K562 (cell line): Measurements from ENCODE around the gene SPG21. TPM values are rescaled to one million over a fixed set of nuclear protein-coding genes. Genes with fewer than 3 reads are reported as not detected.

Experiments
- polyA plus RNA-seq, 8 experiments: library from polyadenylated mRNA; depleted of rRNA in 4 of 8; stranded (reverse) in 5 of 8; unstranded in 3 of 8; fragments of >200 nt; fragmentation: Nextera tagmentation in 2 of 8; fragmentation: Illumina TruSeq in 1 of 8; extraction: Ambion mirVana in 2 of 8; extraction: Trizol in 1 of 8; gene quantifications; 2 replicates each; pipeline versions ENCODE4 v1.2.1 to v1.2.3, GENCODE V29; 2011 to 2014; ENCODE audit warnings: inconsistent platforms in 1 of 8, missing spikeins in 1 of 8
- total RNA-seq, 7 experiments: library from RNA; depleted of rRNA in 6 of 7; stranded (reverse); fragments of >200 nt in 6 of 7; fragmentation: Illumina TruSeq in 2 of 7; extraction: Trizol in 2 of 7; gene quantifications; 2 replicates each; pipeline versions ENCODE4 v1.2.1 to v1.2.3, GENCODE V29; 2011 to 2021; ENCODE audit warnings: low replicate concordance in 1 of 7

SPG21 gene
- total and polyA plus RNA-seq, 9 of the 15 experiments (the other 6 are each of a cell fraction or from before 2014, with no cell fraction given) = 22.8 to 98.8 (median 65.1) TPM

Other genes starting within 250 kb of the SPG21 start
Only the 7 nearest of the 12 such genes appear.
- gene ANKDD1A, start 78.0 kb downstream of the SPG21 start, total RNA-seq (2014; rRNA removed) = 0.27 and 0.33 TPM in 2 replicates
- gene ANKDD1A, start 78.0 kb downstream of the SPG21 start, total RNA-seq (2014; rRNA removed; fragmentation: Illumina TruSeq; extraction: Trizol) = 0.44 and 0.48 TPM in 2 replicates
- gene ANKDD1A, start 78.0 kb downstream of the SPG21 start, total RNA-seq (2015; rRNA removed; fragmentation: Illumina TruSeq; extraction: Trizol) = 0.41 and 0.43 TPM in 2 replicates
- gene ANKDD1A, start 78.0 kb downstream of the SPG21 start, total RNA-seq (2021) = 0.49 and 0.80 TPM in 2 replicates
- gene ANKDD1A, start 78.0 kb downstream of the SPG21 start, polyA plus RNA-seq (2011; rRNA removed) = 0.70 and 1.7 TPM in 2 replicates
- 0.34 and 0.60 TPM in 2 replicates for gene ANKDD1A, start 78.0 kb downstream of the SPG21 start, polyA plus RNA-seq (2014; fragmentation: Illumina TruSeq; extraction: Trizol)
- under 1 TPM; 0.08 to 0.32 TPM for gene ANKDD1A, start 78.0 kb downstream of the SPG21 start, polyA plus RNA-seq (2014; fragmentation: Nextera tagmentation; extraction: Ambion mirVana)
- gene ANKDD1A, start 78.0 kb downstream of the SPG21 start, polyA plus RNA-seq (2014; rRNA removed) = 0.54 and 1.4 TPM in 2 replicates
- gene MTFMT, start 39.7 kb upstream of the SPG21 start, total RNA-seq (2014; rRNA removed) = 18.6 and 31.1 TPM in 2 replicates
- 18.2 and 19.6 TPM in 2 replicates for gene MTFMT, start 39.7 kb upstream of the SPG21 start, total RNA-seq (2014; rRNA removed; fragmentation: Illumina TruSeq; extraction: Trizol)
- 13.7 and 14.1 TPM in 2 replicates for gene MTFMT, start 39.7 kb upstream of the SPG21 start, total RNA-seq (2015; rRNA removed; fragmentation: Illumina TruSeq; extraction: Trizol)
- 17.3 and 17.6 TPM in 2 replicates for gene MTFMT, start 39.7 kb upstream of the SPG21 start, total RNA-seq (2021)
- 16.4 and 16.7 TPM in 2 replicates for gene MTFMT, start 39.7 kb upstream of the SPG21 start, polyA plus RNA-seq (2011; rRNA removed)
- 14.8 and 16.2 TPM in 2 replicates for gene MTFMT, start 39.7 kb upstream of the SPG21 start, polyA plus RNA-seq (2014; fragmentation: Illumina TruSeq; extraction: Trizol)
- 1 to 10 TPM; 1.4 to 2.2 TPM for gene MTFMT, start 39.7 kb upstream of the SPG21 start, polyA plus RNA-seq (2014; fragmentation: Nextera tagmentation; extraction: Ambion mirVana)
- 14.0 and 15.9 TPM in 2 replicates for gene MTFMT, start 39.7 kb upstream of the SPG21 start, polyA plus RNA-seq (2014; rRNA removed)
- gene SLC51B, start 55.5 kb upstream of the SPG21 start, total RNA-seq (2014; rRNA removed) = not detected in 2 replicates
- gene SLC51B, start 55.5 kb upstream of the SPG21 start, total RNA-seq (2014; rRNA removed; fragmentation: Illumina TruSeq; extraction: Trizol) = not detected in 2 replicates
- gene SLC51B, start 55.5 kb upstream of the SPG21 start, total RNA-seq (2015; rRNA removed; fragmentation: Illumina TruSeq; extraction: Trizol) = not detected in 2 replicates
- not detected in 2 replicates for gene SLC51B, start 55.5 kb upstream of the SPG21 start, total RNA-seq (2021)
- not detected in 2 replicates for gene SLC51B, start 55.5 kb upstream of the SPG21 start, polyA plus RNA-seq (2011; rRNA removed)
- not detected in 2 replicates for gene SLC51B, start 55.5 kb upstream of the SPG21 start, polyA plus RNA-seq (2014; fragmentation: Illumina TruSeq; extraction: Trizol)
- gene SLC51B, start 55.5 kb upstream of the SPG21 start, polyA plus RNA-seq (2014; fragmentation: Nextera tagmentation; extraction: Ambion mirVana) = not detected
- not detected in 2 replicates for gene SLC51B, start 55.5 kb upstream of the SPG21 start, polyA plus RNA-seq (2014; rRNA removed)
- not detected in 2 replicates for gene RASL12, start 78.1 kb upstream of the SPG21 start, total RNA-seq (2014; rRNA removed)
- not detected in 2 replicates for gene RASL12, start 78.1 kb upstream of the SPG21 start, total RNA-seq (2014; rRNA removed; fragmentation: Illumina TruSeq; extraction: Trizol)
- not detected in 2 replicates for gene RASL12, start 78.1 kb upstream of the SPG21 start, total RNA-seq (2015; rRNA removed; fragmentation: Illumina TruSeq; extraction: Trizol)
- gene RASL12, start 78.1 kb upstream of the SPG21 start, total RNA-seq (2021) = not detected in 2 replicates
- gene RASL12, start 78.1 kb upstream of the SPG21 start, polyA plus RNA-seq (2011; rRNA removed) = not detected in 2 replicates
- gene RASL12, start 78.1 kb upstream of the SPG21 start, polyA plus RNA-seq (2014; fragmentation: Illumina TruSeq; extraction: Trizol) = not detected in 2 replicates
- not detected for gene RASL12, start 78.1 kb upstream of the SPG21 start, polyA plus RNA-seq (2014; fragmentation: Nextera tagmentation; extraction: Ambion mirVana)
- not detected in 2 replicates for gene RASL12, start 78.1 kb upstream of the SPG21 start, polyA plus RNA-seq (2014; rRNA removed)
- 0.09 TPM in 1 of 2 replicates, not detected in the other for gene KBTBD13, start 86.8 kb upstream of the SPG21 start, total RNA-seq (2014; rRNA removed)
- 0.06 and 0.07 TPM in 2 replicates for gene KBTBD13, start 86.8 kb upstream of the SPG21 start, total RNA-seq (2014; rRNA removed; fragmentation: Illumina TruSeq; extraction: Trizol)
- gene KBTBD13, start 86.8 kb upstream of the SPG21 start, total RNA-seq (2015; rRNA removed; fragmentation: Illumina TruSeq; extraction: Trizol) = not detected in 2 replicates
- gene KBTBD13, start 86.8 kb upstream of the SPG21 start, total RNA-seq (2021) = 0.11 and 0.13 TPM in 2 replicates
- not detected in 2 replicates for gene KBTBD13, start 86.8 kb upstream of the SPG21 start, polyA plus RNA-seq (2011; rRNA removed)
- gene KBTBD13, start 86.8 kb upstream of the SPG21 start, polyA plus RNA-seq (2014; fragmentation: Illumina TruSeq; extraction: Trizol) = 0.04 and 0.10 TPM in 2 replicates
- under 1 TPM in 1 of 2 experiments, not detected in 1; 0.07 TPM for gene KBTBD13, start 86.8 kb upstream of the SPG21 start, polyA plus RNA-seq (2014; fragmentation: Nextera tagmentation; extraction: Ambion mirVana)
- gene KBTBD13, start 86.8 kb upstream of the SPG21 start, polyA plus RNA-seq (2014; rRNA removed) = 0.12 and 0.22 TPM in 2 replicates
- gene UBAP1L, start 125.3 kb upstream of the SPG21 start, total RNA-seq (2014; rRNA removed) = 0.41 and 0.49 TPM in 2 replicates
- 0.33 and 0.41 TPM in 2 replicates for gene UBAP1L, start 125.3 kb upstream of the SPG21 start, total RNA-seq (2014; rRNA removed; fragmentation: Illumina TruSeq; extraction: Trizol)
- 0.58 and 0.68 TPM in 2 replicates for gene UBAP1L, start 125.3 kb upstream of the SPG21 start, total RNA-seq (2015; rRNA removed; fragmentation: Illumina TruSeq; extraction: Trizol)
- 0.71 and 1.0 TPM in 2 replicates for gene UBAP1L, start 125.3 kb upstream of the SPG21 start, total RNA-seq (2021)
- gene UBAP1L, start 125.3 kb upstream of the SPG21 start, polyA plus RNA-seq (2011; rRNA removed) = 0.25 and 0.51 TPM in 2 replicates
- 0.16 and 0.21 TPM in 2 replicates for gene UBAP1L, start 125.3 kb upstream of the SPG21 start, polyA plus RNA-seq (2014; fragmentation: Illumina TruSeq; extraction: Trizol)
- gene UBAP1L, start 125.3 kb upstream of the SPG21 start, polyA plus RNA-seq (2014; fragmentation: Nextera tagmentation; extraction: Ambion mirVana) = not detected
- gene UBAP1L, start 125.3 kb upstream of the SPG21 start, polyA plus RNA-seq (2014; rRNA removed) = 0.44 and 0.70 TPM in 2 replicates
- 16.4 and 18.9 TPM in 2 replicates for gene PDCD7, start 143.9 kb upstream of the SPG21 start, total RNA-seq (2014; rRNA removed)
- gene PDCD7, start 143.9 kb upstream of the SPG21 start, total RNA-seq (2014; rRNA removed; fragmentation: Illumina TruSeq; extraction: Trizol) = 15.8 and 17.1 TPM in 2 replicates
- gene PDCD7, start 143.9 kb upstream of the SPG21 start, total RNA-seq (2015; rRNA removed; fragmentation: Illumina TruSeq; extraction: Trizol) = 15.7 and 18.8 TPM in 2 replicates
- gene PDCD7, start 143.9 kb upstream of the SPG21 start, total RNA-seq (2021) = 22.8 and 24.4 TPM in 2 replicates
- gene PDCD7, start 143.9 kb upstream of the SPG21 start, polyA plus RNA-seq (2011; rRNA removed) = 20.1 and 21.9 TPM in 2 replicates
- gene PDCD7, start 143.9 kb upstream of the SPG21 start, polyA plus RNA-seq (2014; fragmentation: Illumina TruSeq; extraction: Trizol) = 26.5 and 30.2 TPM in 2 replicates
- 10 to 100 TPM; 11.8 to 12.1 TPM for gene PDCD7, start 143.9 kb upstream of the SPG21 start, polyA plus RNA-seq (2014; fragmentation: Nextera tagmentation; extraction: Ambion mirVana)
- gene PDCD7, start 143.9 kb upstream of the SPG21 start, polyA plus RNA-seq (2014; rRNA removed) = 19.1 and 22.9 TPM in 2 replicates